ENCODE results near the gene KIF22. TPM values are rescaled to one million over a fixed set of nuclear protein-coding genes. Genes with fewer than 3 reads are reported as not detected.

Gene KIF22
- total RNA-seq, 4 donors from 2014 or later, result 38.4 to 68.6 (median 57.2) TPM

- Histone ChIP-seq H3K27ac (no peak overlapping the region), H3K27me3 (no peaks in the 10 kb centered on the region), H3K4me1 (no peaks in the 10 kb centered on the region), H3K4me3 (replicated peaks in 1 of 3) (no peak overlapping the region), H3K9me3 (no peaks in the 10 kb centered on the region), H3K36me3 (peaks cover 42 to 53% of the 10 kb centered on the region in 2 donors)
- intact Hi-C loops (cut with DNase I), result loop anchor here (10.0 kb wide), 1 partner anchor 191 kb away; the partner anchor contains the start of gene C16orf92
- 92 to 94% methylated on average over 5 of the region's 5 CpGs for WGBS, 2 donors
- TF ChIP-seq POLR2A (IDR thresholded peaks at IDR 0.05), result no peak
- TF ChIP-seq CTCF (IDR thresholded peaks at IDR 0.05), result no peak
- no peak for DNase-seq
These were observed 43.5 kb downstream of the KIF22 start for GRCh38 chr16:29834079-29834478.

DNA sequence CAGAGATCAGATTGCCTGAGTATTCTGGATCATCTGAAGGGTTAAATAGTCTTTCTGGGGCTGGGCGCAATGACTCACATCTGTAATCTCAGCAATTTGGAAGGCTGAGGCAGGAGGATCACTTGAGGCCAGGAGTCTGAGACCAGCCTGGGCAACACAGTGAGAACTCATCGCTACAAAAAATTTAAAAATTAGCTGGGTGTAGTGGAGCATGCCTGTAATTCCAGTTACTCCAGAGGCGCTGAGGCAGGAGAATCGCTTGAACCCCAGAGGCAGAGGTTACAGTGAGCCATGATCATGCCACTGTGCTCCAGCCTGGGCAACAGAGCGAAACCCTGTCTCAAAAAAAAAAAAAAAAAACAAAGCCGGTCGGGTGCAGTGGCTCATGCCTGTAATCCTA, 45.4 kb downstream of the KIF22 start:
- TF ChIP-seq POLR2A (IDR thresholded peaks at IDR 0.05) (no peak), CTCF (IDR thresholded peaks at IDR 0.05) (no peak)
- intact Hi-C loops (cut with DNase I), result loop anchor here (10.0 kb wide), 1 partner anchor 189 kb away; the partner anchor contains the start of gene C16orf92
- H3K4me3 ChIP-seq (replicated peaks in 1 of 3), result no peak overlapping the region
- H3K27me3 ChIP-seq, result no peaks in the 10 kb centered on the region
- no peak for DNase-seq
- H3K36me3 ChIP-seq, result peaks cover 48 to 63% of the 10 kb centered on the region in 2 donors
- H3K27ac ChIP-seq, result no peak overlapping the region
- no peaks in the 10 kb centered on the region for H3K9me3 ChIP-seq
- 76 to 87% methylated on average over 7 of the region's 7 CpGs for WGBS, 2 donors
- H3K4me1 ChIP-seq, result no peaks in the 10 kb centered on the region

DNA sequence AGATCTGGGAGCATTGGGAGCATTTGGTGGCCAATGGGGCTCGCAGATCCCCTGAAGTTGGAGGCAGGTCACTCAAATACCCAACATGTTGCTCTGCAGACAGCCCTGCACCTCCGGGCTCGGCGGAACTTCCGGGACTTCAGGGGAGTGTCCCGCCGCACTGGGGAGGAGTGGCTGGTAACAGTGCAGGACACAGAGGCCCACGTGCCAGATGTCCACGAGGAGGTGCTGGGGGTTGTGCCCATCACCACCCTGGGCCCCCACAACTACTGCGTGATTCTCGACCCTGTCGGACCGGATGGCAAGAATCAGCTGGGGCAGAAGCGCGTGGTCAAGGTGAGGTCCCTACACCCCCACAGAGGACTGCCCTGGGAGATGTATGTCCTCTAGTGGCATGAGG, 46.1 kb downstream of the KIF22 start:
- intact Hi-C loops (cut with DNase I), result loop anchor here (10.0 kb wide), 1 partner anchor 188 kb away; the partner anchor contains the start of gene C16orf92
- WGBS, 2 donors, result 83 to 88% methylated on average over 12 to 15 of the region's 15 CpGs
- Histone ChIP-seq H3K4me3 (replicated peaks in 1 of 3) (no peak overlapping the region), H3K27me3 (no peaks in the 10 kb centered on the region), H3K4me1 (no peaks in the 10 kb centered on the region), H3K36me3 (peaks cover 46 to 66% of the 10 kb centered on the region in 2 donors), H3K27ac (no peak overlapping the region), H3K9me3 (no peaks in the 10 kb centered on the region)
- TF ChIP-seq CTCF (IDR thresholded peaks at IDR 0.05), result no peak
- TF ChIP-seq POLR2A (IDR thresholded peaks at IDR 0.05), result no peak
- DNase-seq, result no peak

DNA sequence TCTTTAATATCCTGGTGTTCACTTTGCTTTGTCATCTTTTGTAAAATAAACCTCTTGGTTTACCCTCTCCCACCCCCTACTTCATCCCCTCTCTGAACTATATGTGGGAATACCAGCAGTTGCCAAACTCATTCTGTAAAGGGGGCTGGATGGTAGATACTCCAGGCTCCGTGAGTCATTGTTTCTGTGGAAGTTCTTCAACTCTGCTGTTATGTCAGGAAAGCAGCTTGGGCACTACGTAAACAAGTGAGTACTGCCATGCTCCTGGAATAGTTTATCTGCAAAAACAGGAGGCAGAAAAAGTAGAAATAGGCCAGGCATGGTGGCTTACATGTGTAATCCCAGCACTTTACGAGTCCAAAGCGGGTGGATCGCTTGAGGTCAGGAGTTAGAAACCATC, 47.3 kb downstream of the KIF22 start:
- H3K27ac ChIP-seq, result no peak overlapping the region
- H3K36me3 ChIP-seq, result peaks cover 56 to 73% of the 10 kb centered on the region in 2 donors
- no peak for DNase-seq
- H3K4me1 ChIP-seq, result no peaks in the 10 kb centered on the region
- no peak overlapping the region for H3K4me3 ChIP-seq (replicated peaks in 1 of 3)
- no peak for TF ChIP-seq CTCF (IDR thresholded peaks at IDR 0.05)
- no peak for TF ChIP-seq POLR2A (IDR thresholded peaks at IDR 0.05)
- H3K9me3 ChIP-seq, result no peaks in the 10 kb centered on the region
- 93 to 98% methylated on average over 5 of the region's 5 CpGs for WGBS, 2 donors
- H3K27me3 ChIP-seq, result no peaks in the 10 kb centered on the region
- intact Hi-C loops (cut with DNase I), result loop anchor here (10.0 kb wide), 1 partner anchor 187 kb away; the partner anchor contains the start of gene C16orf92

DNA sequence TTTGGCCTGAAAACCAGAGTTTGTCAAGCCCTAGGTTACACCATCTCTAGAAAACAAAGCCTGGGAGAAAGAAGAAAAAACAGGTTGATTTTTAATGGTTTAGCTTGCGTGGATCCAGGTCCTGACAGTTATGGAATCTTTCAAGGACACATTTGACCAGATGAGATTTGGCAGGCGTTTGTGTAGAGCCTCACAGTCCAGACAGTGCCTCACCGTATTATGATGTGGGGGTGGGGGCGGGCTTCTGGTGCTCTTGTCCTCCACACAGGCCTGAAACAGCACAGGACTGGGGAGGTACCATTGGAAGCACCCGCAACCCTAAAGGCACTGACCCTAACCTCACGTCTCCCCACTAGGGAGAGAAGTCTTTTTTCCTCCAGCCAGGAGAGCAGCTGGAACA, 49.3 kb downstream of the KIF22 start:
- Histone ChIP-seq H3K27me3 (no peaks in the 10 kb centered on the region), H3K4me3 (replicated peaks in 1 of 3) (no peak overlapping the region), H3K9me3 (no peaks in the 10 kb centered on the region), H3K27ac (no peak overlapping the region), H3K36me3 (peaks cover 52 to 73% of the 10 kb centered on the region in 2 donors), H3K4me1 (no peaks in the 10 kb centered on the region)
- intact Hi-C loops (cut with DNase I), result loop anchor here (10.0 kb wide), 1 partner anchor 185 kb away; the partner anchor contains the start of gene C16orf92
- TF ChIP-seq POLR2A (IDR thresholded peaks at IDR 0.05) (no peak), CTCF (IDR thresholded peaks at IDR 0.05) (no peak)
- no peak for DNase-seq
- 91 to 94% methylated on average over 4 to 6 of the region's 6 CpGs for WGBS, 2 donors
